ENCODE data around the gene FHOD1. TPM values are rescaled to one million over a fixed set of nuclear protein-coding genes. Genes with fewer than 3 reads are reported as not detected.

Gene FHOD1
- total and polyA plus RNA-seq, 12 donors = 11.6 to 71.1 (median 19.1) TPM

DNA sequence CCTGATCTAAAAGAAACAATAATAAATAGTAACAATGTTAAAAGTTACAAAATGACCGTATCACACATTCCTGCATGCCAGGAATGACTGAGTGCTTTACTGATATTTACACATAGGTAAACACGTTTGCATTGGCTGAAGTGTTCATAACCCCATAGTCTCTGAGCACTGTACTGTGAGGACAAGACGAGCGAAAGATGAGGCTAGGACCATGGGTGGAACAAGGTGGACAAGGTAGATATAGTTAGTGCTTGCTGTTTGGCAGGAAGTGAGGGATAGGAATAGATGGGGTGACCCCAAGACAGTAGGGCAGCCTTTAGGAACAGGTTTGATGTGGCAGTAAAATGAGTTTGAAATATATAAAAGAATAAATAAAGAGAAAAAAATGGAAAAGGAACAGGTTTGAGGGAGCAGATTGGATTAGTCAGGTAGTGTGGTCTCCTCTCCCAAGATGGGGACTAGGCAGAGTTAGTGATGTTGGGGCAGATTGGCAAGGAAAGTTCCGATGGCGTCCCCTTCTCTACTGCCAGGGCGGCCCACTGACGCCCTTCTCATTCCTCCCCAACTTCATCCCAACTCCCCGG, 55.8 kb downstream of the FHOD1 start:
- peak overlapping the region in 9 of 10 donors; percentile 78 to 100 (median 89) for H3K4me3 ChIP-seq
- DNase-seq (no peak), ATAC-seq (peak in 2 of 8 donors; percentile 2 to 8)
- H3K27ac ChIP-seq = peak overlapping the region in 5 of 10 donors; percentile 11 to 94 (median 92)
- TF ChIP-seq, protein P1, sequence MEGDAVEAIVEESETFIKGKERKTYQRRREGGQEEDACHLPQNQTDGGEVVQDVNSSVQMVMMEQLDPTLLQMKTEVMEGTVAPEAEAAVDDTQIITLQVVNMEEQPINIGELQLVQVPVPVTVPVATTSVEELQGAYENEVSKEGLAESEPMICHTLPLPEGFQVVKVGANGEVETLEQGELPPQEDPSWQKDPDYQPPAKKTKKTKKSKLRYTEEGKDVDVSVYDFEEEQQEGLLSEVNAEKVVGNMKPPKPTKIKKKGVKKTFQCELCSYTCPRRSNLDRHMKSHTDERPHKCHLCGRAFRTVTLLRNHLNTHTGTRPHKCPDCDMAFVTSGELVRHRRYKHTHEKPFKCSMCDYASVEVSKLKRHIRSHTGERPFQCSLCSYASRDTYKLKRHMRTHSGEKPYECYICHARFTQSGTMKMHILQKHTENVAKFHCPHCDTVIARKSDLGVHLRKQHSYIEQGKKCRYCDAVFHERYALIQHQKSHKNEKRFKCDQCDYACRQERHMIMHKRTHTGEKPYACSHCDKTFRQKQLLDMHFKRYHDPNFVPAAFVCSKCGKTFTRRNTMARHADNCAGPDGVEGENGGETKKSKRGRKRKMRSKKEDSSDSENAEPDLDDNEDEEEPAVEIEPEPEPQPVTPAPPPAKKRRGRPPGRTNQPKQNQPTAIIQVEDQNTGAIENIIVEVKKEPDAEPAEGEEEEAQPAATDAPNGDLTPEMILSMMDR (IDR thresholded peaks at IDR 0.05) = no peak
- peaks cover 18 to 50% (median 33%) of the 10 kb centered on the region in 9 donors for H3K4me1 ChIP-seq
- 28 to 31% methylated on average over 9 of the region's 9 CpGs for WGBS, 2 donors
- H3K9me3 ChIP-seq = no peaks in the 10 kb centered on the region
- intact Hi-C loops (cut with DNase I) = loop anchor here in 4 of 10 donors (2.0 to 5.0 kb wide), 3 partner anchors 35 to 56 kb away; partner anchors contain the start of genes TMEM208 (in 3 of the 4), FHOD1 (in 1 of the 4) and SLC9A5 (in 1 of the 4)
- H3K27me3 ChIP-seq = no peaks in the 10 kb centered on the region
- peaks cover 3 to 36% (median 28%) of the 10 kb centered on the region in 9 donors for H3K36me3 ChIP-seq

DNA sequence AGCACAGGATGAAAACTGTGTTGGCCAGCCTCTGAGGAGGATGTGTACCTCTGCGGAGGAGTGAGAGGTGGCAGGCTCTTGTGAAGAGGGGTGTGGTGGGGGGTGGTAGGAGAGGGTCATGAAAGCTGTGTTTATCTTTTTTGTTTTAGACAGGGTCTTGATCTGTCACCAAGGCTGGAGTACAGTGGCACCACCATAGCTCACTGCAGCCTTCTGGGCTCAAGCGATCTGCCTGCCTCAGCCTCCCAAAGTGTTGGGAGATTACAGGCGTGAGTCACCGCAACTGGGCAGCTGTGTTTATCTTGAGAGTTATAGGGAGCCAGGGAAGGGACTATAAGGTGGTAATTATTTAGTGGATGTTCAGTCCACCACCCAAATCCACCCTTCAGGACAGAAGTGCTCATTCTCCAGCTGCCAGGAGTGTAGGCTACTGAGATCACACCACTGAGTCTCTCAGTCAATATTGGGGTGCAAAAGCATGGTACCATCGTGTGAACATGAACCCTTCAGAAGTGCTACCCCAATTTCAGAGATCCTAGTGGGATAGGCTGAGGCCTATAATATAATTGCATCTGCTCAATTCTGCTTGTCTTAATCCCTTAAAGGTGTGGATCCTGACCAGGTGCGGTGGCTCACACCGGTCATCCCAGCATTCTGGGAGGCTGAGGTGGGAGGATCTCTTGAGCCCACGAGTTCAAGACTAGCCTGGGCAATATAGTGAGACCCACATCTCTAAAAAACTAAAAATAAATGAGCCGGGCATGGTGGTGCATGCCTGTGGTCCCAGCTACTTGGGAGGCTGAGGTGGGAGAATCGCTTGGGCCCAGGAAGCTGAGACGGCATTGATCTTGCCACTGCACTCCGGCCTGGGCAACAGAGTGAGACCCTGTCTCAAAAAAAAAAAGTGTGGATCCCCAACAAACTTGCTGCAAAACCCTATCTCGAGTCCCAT, 56.6 kb downstream of the FHOD1 start:
- H3K27me3 ChIP-seq = no peaks in the 10 kb centered on the region
- H3K27ac ChIP-seq = peak overlapping the region in 8 of 10 donors; percentile 31 to 72 (median 46)
- intact Hi-C loops (cut with DNase I) = loop anchor here in 4 of 10 donors (2.0 to 5.0 kb wide), 3 partner anchors 36 to 57 kb away; partner anchors contain the start of genes TMEM208 (in 3 of the 4), FHOD1 (in 1 of the 4) and SLC9A5 (in 1 of the 4)
- no peak for DNase-seq
- no peak for ATAC-seq
- peak overlapping the region in 4 of 10 donors; percentile 32 to 45 (median 40) for H3K4me3 ChIP-seq
- 68 to 77% methylated on average over 13 of the region's 13 CpGs for WGBS, 2 donors
- TF ChIP-seq, protein P1 (IDR thresholded peaks at IDR 0.05) = no peak
- no peaks in the 10 kb centered on the region for H3K9me3 ChIP-seq
- peaks cover 0 to 28% (median 20%) of the 10 kb centered on the region in 9 donors for H3K36me3 ChIP-seq
- peaks cover 18 to 53% (median 37%) of the 10 kb centered on the region in 9 donors for H3K4me1 ChIP-seq

DNA sequence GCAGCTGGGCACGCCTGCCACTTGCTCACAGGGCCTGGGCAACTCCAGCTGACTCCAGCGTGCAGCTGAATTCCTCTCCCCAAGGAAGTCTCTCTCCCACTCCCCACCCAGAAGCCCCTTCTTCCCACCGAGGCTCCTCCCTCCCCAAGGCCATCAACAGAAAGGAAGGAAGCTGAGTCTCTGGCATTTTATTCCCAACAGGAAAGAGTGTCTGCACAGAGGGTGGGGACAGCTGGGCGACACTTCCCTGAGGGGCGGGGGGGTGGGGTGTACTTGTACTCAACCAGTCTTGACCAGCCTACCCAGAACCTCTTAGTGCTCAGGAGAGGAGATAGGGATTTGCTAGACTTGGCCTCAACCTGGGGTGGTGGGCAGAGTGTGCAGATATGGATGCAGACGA, 57.2 kb downstream of the FHOD1 start, which contains the start of gene EXOC3L1:
Gene EXOC3L1 (minus strand): TSS at position 96 of the 400 bp plus-strand sequence. CDS start 460 bp downstream, outside the sequence.
- Histone ChIP-seq H3K4me1 (peaks cover 21 to 56% (median 43%) of the 10 kb centered on the region in 9 donors), H3K4me3 (peak within 1 kb of the TSS in 9 of 10 donors; percentile 5 to 45 (median 30)), H3K27ac (peak within 1 kb of the TSS in 9 of 10 donors; percentile 31 to 72 (median 47)), H3K27me3 (peaks cover 0 to 1% (median 0%) of the 10 kb centered on the region in 7 donors), H3K36me3 (peaks cover 0 to 21% (median 13%) of the 10 kb centered on the region in 9 donors), H3K9me3 (no peaks in the 10 kb centered on the region)
- WGBS, 2 donors = 31 to 41% methylated on average over 6 of the region's 6 CpGs
- no peak for ATAC-seq
- intact Hi-C loops (cut with DNase I) = loop anchor here in 4 of 10 donors (2.0 to 5.0 kb wide), 3 partner anchors 37 to 57 kb away; partner anchors contain the start of genes TMEM208 (in 3 of the 4), FHOD1 (in 1 of the 4) and SLC9A5 (in 1 of the 4)
- no peak for DNase-seq
- TF ChIP-seq, protein P1 (IDR thresholded peaks at IDR 0.05) = no peak
